Right kidney (tissue), 1 donor: ENCODE data around the gene NDUFV3.
"Not testable (repeated sequence)": the region's sequence is repeated elsewhere in the genome, so short reads cannot be mapped to it uniquely, and the experiment has no call there.

Experiments used
- DNase-seq: peaks from one replicate; pipeline ENCODE4 v3.0.0-alpha.2; 2016

The NDUFV3 gene

GRCh38 chr21:42933973-42934372 lies 40.9 kb downstream of the NDUFV3 start:
- DNase-seq = not testable (repeated sequence)

DNA sequence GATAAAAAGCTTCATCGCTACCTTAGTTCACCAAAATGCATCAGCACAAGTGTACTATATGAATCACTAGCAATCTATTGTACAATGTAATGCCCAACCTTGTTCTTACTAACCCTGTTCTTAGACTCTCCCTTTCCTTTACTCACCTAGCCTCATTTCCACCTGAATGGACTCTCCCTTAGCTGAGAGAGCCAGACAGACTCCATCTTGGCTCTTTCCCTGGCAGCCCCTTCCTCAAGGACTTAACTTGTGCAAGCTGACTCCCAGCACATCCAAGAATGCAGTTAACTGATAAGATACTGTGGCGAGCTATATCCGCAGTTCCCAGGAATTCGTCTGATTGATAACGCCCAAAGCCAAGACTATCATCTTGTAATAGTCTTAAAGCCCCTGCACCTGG lies 43.3 kb downstream of the NDUFV3 start:
- not testable (repeated sequence) for DNase-seq

DNA sequence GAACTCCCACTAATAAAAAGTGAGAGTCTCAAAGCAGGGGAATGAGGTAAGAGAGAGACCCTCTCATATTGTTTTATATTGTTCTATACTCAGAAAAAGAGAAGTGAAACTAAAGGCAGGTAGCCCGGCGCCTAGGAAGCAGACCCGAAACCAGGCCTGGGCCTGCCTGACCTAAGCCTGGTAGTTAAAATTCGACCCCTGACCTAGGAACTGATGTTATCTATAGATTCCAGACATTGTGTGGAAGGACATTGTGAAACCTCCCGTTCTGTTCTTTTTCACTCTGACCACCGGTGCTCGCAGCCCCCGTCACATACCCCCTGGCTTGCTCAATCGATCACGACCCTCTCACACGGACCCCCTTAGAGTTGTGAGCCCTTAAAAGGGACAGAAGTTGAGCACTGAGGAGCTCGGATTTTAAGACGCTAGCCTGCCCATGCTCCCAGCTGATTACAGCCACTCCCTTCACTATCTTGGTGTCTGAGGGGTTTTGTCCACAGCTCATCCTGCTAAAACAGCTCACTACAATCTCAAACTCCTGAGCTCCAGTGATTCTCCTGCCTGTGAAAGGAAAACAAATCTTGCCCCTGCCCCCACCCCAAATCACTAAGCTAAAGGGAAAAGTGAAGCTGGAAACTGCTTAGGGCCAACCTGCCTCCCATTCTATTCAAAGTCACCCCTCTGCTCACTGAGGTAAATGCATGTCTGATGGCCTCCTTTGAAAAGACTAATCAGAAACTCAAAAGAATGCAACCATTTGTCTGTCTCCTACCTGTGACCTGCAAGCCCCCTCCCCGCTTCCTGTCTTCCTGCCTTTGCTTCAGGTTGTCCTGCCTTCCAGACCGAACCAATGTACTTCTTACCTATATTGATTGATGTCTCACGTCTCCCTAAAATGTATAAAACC lies 44.2 kb downstream of the NDUFV3 start:
- DNase-seq = not testable (repeated sequence)

DNA sequence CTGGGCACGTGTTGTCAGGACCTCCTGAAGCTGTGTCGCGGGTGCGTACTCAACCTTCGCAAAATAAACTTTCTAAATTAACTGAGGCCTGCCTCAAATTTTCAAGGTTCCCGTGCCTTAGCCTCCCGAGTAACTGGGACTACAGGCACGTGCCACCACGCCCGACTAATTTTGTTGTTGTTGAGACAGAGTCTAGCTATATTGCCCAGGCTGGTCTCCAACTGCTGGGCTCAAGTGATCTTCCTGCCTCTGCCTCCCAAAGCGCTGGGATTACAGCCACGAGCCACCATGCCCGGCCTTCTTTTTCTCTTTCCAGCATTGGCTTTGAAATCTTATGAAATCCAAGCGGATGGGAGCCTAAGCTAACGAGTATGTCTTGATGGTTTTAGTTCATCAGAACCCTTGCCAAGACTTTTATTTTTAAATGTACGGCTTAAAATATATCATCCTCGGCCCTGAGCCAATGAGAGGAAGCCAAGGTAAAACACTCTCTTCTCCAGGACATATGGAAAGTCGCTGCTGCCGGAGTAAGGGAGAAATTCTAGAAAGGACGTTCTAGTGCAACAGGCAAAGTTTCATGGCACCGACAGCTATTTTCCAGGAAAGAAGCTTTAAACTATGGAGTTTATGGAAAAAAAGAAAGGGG lies 45.0 kb downstream of the NDUFV3 start:
- DNase-seq = no peak

DNA sequence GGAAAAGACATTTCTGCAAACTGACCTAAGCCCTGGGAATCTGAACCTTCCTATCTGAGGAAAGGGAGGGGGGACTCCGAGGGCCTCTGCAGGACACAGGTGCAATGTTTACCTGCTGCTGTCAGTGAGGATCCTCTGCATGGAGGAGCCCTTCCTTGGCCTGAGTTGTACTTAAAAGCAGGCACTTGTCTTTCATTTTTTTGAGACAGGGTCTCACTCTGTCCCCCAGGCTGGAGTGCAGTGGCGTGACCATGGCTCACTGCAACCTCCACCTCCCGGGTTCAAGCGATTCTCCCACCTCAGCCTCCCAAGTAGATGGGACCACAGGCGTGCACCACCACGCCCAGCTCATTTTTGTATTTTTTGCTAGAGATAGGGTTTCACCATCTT lies 45.5 kb downstream of the NDUFV3 start:
- DNase-seq = not testable (repeated sequence)

DNA sequence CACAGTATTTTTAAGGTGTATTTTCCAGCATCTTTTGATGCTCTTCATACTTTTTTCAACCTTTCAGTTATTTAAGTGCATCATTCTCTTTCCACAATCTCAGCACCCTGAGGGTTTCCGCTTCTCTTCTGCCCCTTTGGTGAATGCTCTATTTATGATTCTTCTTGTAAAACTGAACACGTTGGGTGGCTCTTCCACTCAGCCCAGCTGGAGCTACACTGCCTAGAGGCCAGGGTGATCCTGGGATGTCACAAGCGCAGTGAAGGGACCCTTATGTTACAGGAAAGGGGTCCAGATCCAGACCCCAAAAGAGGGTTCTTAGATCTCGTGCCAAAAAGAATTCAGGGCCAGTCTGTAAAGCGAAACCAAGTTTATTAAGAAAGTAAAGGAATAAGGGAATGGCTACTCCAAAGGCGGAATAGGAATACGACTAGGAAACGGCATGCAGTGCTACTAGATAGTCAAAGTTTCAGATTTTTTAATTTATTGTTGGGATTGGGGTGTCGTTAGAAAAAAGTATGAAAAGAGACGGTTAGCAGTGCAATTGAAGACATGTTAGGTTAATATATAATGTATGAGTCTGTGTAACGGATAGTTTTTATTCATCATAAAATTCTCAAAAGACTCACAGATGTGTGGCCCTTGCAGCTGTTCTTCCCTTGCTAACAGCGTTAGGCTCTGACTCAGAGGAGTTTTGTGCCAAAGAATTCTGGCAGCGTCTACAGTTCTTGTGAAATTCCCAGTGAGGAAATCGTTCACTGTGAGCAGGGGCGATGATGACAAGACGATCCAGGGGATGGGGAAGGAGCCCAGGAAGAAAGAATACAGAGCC lies 46.7 kb downstream of the NDUFV3 start:
- DNase-seq = no peak

GRCh38 chr21:42941696-42942085 lies 48.6 kb downstream of the NDUFV3 start:
- no peak for DNase-seq

DNA sequence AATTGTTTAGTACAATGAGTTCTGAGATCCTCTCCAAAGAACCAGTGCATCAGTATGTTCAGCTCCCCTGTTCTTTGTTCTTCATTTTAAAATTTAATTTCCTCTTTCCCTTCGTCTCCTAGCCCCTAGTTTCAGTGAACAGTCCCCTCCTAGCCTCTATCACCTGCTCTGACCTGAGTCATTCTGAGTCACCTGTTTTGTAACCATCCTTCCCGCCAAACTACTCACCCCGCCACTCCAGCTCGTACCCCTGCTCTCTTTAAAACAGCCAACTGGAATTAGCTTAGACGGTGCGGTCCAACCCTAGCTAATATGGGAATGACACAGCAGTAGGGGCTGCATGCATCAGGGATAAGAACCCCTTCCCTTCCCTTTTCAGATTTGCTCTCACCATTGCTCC lies 49.1 kb downstream of the NDUFV3 start:
- no peak for DNase-seq

DNA sequence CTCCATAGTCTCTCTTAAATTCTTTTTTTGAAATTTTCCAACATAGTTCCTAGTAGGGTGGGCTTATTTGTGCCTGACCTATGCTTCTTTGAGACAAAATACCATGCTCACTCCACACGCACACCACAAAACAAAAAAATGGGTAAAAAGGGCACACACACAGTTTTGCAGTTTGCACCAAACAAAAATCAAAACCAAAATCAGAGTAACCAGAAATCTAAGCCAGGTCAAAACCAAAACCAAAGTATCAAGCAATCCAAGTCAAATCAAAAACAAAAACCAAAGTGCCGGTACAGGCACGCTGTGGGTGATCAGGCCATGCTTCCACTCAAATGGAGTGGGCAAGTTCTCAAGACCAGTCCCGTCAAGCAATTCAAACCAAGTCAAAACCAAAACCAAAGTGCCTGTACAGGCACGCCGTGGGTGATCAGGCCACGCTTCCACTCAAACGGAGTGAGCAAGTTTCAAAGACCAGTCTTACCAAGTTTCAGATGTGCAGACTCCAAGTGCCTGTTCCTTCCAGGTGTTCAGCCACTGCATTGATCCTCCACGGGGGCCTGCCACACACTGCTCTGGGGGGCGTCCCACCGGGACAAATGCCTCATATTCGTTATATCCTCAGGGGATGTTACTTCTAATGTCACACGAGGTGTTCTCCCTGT lies 56.1 kb downstream of the NDUFV3 start:
- DNase-seq = not testable (repeated sequence)

- DNase-seq = not testable (repeated sequence)
Measured at GRCh38 chr21:42951193-42951592, 58.1 kb downstream of the NDUFV3 start.

GRCh38 chr21:42956824-42957630 lies 63.9 kb downstream of the NDUFV3 start:
- DNase-seq = no peak

- DNase-seq = not testable (repeated sequence)
Measured at GRCh38 chr21:42958122-42958521, 65.0 kb downstream of the NDUFV3 start.

- no peak for DNase-seq
Measured at GRCh38 chr21:42959728-42960127, 66.6 kb downstream of the NDUFV3 start.

DNA sequence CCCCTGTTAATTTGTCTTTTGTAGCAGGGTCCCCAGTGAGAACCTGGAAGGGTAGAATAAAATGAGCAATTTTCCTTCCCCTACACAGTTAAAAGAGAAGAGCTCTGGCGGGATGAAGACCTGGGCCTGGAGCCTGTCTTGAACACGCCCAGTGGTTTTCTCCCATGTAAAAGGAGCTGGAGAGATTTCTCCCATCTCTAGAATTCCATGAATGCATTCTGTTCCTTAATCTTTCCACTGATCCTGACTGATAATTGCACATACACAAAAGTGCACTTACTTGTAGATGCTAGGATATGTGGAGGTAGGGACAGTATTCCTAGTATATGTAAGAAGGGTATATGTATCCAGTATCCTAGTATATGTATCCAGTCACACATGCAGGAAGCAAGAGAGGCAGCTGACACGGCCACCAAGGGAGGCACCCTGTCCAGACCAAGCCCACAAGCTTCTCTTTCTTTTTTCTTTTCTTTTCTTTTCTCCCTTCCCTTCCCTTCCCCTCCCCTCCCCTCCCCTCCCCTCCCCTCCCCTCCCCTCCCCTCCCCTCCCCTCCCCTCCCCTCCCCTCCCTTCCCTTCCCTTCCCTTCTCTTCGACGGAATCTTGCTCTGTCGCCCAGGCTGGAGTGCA lies 69.4 kb downstream of the NDUFV3 start:
- DNase-seq = no peak
